IMR-90 (cell line): Measurements from ENCODE around the gene CFAP157.

Experiments
- BHLHE40 ChIP-seq: fragments of 150-350 bp; IDR thresholded peaks from 2 replicates; pipeline ENCODE4 v1.6.1; 2016; ENCODE audit warnings: mild to moderate bottlenecking, low read depth, low read length
- CEBPB ChIP-seq: IDR thresholded peaks from 2 replicates; pipeline ENCODE4 v1.6.1; 2012; ENCODE audit warnings: low read depth, low read length, improper control_type of control experiment
- CHD1 ChIP-seq: IDR thresholded peaks from 2 replicates; pipeline ENCODE4 v1.6.1; 2012; ENCODE audit warnings: low read depth, low read length, improper control_type of control experiment
- CTCF ChIP-seq: conservative IDR thresholded peaks from 2 replicates; pipeline ENCODE4 v1.5.1; 2012; ENCODE audit warnings: mild to moderate bottlenecking, low read depth, low read length, improper control_type of control experiment
- FOS ChIP-seq: fragments of 150-350 bp; IDR thresholded peaks from 2 replicates; pipeline ENCODE4 v1.6.1; 2016; ENCODE audit warnings: low read depth, low read length
- MAZ ChIP-seq: IDR thresholded peaks from 2 replicates; pipeline ENCODE4 v1.6.1; 2012; ENCODE audit warnings: low read depth, mild to moderate bottlenecking, low read length, improper control_type of control experiment, moderate library complexity, borderline replicate concordance
- POLR2A ChIP-seq: IDR thresholded peaks from 2 replicates; pipeline ENCODE4 v1.6.1; 2012; ENCODE audit warnings: mild to moderate bottlenecking, low read depth, low read length
- RAD21 ChIP-seq: IDR thresholded peaks from 2 replicates; pipeline ENCODE4 v1.6.1; 2012; ENCODE audit warnings: low read length, improper control_type of control experiment
- RCOR1 ChIP-seq: IDR thresholded peaks from 2 replicates; pipeline ENCODE4 v1.6.1; 2012; ENCODE audit warnings: mild to moderate bottlenecking, low read length, improper control_type of control experiment; ENCODE audit not compliant: insufficient replicate concordance
- RFX5 ChIP-seq: IDR thresholded peaks from 2 replicates; pipeline ENCODE4 v1.8.0; 2012; ENCODE audit warnings: low read depth, mild to moderate bottlenecking, low read length, moderate library complexity
- SMC3 ChIP-seq: fragments of 150-350 bp; IDR thresholded peaks from 2 replicates; pipeline ENCODE4 v1.6.1; 2016; ENCODE audit warnings: low read depth, mild to moderate bottlenecking, antibody characterized with exemption, low read length, moderate library complexity
- USF2 ChIP-seq: fragments of 150-350 bp; IDR thresholded peaks from 2 replicates; pipeline ENCODE4 v1.6.1; 2017; ENCODE audit warnings: mild to moderate bottlenecking, antibody characterized with exemption, low read length, low read depth

DNA sequence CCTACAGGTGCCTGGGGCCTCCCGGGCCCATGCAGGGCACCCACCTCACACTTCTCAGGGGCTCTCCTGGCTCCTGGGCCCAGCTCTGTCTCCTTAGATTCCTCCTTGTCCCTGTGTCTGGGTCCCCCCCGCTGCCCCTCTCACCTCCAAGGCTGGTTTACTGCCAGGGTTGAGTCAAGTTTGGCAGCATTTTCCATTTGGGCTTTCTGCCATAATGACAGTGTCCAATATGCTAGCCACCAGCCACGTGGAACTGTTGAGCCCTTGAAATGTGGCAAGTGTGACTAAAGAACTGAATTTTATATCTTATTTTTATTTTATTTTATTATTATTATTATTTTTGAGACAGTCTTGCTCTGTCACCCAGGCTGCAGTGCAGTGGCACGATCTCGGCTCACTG lies 11.0 kb downstream of the CFAP157 start:
- TF ChIP-seq CTCF (no peak), POLR2A (no peak), SMC3 (no peak), FOS (no peak), CHD1 (no peak), RCOR1 (no peak), CEBPB (no peak), RFX5 (no peak), MAZ (no peak), RAD21 (no peak), BHLHE40 (no peak), USF2 (no peak)
